PC-3 (cell line): ENCODE results near the gene SERINC4.

Experiments used
- EZH2 ChIP-seq: fragments of 300-600 bp; sonication (generic); IDR thresholded peaks from one replicate; pipeline ENCODE4 v1.6.1; 2017; ENCODE audit warnings: antibody characterized with exemption, mild to moderate bottlenecking, low read length; ENCODE audit not compliant: unreplicated experiment
- TF ChIP-seq, protein P1 (sequence below): fragments of 300-600 bp; sonication (generic); conservative IDR thresholded peaks from 2 replicates; pipeline ENCODE4 v1.5.1; 2017; ENCODE audit warnings: antibody characterized with exemption, low read depth, mild to moderate bottlenecking, low read length

- TF ChIP-seq, protein P1, sequence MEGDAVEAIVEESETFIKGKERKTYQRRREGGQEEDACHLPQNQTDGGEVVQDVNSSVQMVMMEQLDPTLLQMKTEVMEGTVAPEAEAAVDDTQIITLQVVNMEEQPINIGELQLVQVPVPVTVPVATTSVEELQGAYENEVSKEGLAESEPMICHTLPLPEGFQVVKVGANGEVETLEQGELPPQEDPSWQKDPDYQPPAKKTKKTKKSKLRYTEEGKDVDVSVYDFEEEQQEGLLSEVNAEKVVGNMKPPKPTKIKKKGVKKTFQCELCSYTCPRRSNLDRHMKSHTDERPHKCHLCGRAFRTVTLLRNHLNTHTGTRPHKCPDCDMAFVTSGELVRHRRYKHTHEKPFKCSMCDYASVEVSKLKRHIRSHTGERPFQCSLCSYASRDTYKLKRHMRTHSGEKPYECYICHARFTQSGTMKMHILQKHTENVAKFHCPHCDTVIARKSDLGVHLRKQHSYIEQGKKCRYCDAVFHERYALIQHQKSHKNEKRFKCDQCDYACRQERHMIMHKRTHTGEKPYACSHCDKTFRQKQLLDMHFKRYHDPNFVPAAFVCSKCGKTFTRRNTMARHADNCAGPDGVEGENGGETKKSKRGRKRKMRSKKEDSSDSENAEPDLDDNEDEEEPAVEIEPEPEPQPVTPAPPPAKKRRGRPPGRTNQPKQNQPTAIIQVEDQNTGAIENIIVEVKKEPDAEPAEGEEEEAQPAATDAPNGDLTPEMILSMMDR = no peak
- no peak for TF ChIP-seq EZH2
Observed at GRCh38 chr15:43824302-43825246, 24.6 kb upstream of the SERINC4 start, which contains the start of gene MFAP1.
